CD4-positive, alpha-beta T cell treated with Interleukin-17A for 1 hour (primary cell): Measurements from ENCODE around the gene CBS.
"Not testable (repeated sequence)": the region's sequence is repeated elsewhere in the genome, so short reads cannot be mapped to it uniquely, and the experiment has no call there.

ENCODE experiments used
- DNase-seq: peaks from one replicate; pipeline ENCODE4 v3.0.0-alpha.2; 2020

Gene CBS

DNA sequence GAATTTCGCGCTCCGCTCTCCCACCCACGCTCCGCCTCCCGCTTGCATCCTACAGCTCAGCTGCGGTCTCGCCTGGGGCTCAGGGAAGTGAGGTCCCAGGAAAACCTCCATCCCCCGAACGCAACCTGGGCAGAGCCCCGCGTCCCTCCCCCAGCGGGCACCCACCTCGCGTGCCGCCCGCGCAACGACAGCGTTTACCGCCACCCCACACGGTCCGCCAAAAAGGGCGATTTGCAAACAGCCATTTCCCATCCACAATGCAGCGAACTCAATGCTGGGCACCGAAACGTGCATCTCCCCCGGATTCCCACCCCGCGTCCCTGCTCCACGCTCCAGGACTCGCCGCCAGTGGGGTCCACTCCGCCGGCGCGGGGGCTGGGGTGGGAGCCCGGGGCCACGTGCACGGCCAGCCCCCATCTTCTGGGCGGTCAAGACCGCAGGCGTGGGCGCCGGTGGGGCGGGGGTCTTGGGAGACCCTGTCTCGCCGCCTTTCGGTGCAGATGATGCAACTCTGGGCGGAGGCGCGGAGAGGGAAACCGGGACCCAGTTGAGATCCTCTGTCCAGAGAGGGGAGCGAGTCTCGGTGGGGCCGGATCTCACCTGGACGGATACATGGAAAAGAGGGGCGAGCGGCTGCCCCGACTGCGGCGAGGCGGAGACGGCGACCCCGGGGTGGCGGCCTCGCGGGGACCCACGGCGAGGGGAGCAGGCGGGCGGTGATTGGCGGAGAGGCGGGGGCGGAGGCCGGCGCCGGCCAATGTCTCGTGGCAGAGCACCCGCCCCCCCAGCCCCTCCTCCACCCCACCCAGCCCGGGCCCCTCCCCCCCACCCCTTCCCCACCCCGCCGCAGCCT, at the start of gene CBS:
TSS of gene CBS (minus strand) at position 666 of the 853 bp plus-strand sequence. CDS start 3,642 bp downstream, outside the sequence.
- not testable (repeated sequence) for DNase-seq

DNA sequence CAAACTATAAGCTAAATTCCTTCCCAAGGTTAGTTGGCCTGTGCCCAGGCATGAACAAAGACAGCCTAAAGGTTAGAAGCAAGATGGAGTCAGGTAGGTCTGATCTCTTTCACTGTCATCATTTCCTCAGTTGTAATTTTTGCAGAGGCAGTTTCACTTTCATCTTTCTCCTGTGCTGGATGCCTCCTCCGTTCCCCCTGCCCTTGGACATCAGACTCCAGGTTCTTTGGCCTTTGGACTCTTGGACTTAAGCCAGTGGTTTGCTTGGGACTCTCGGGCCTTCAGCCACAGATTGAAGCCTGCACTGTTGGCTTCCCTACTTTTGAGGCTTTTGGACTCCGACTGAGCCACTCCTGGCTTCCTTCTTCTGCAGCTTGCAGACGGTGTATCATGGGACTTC, 40.3 kb upstream of the CBS start:
- not testable (repeated sequence) for DNase-seq

DNA sequence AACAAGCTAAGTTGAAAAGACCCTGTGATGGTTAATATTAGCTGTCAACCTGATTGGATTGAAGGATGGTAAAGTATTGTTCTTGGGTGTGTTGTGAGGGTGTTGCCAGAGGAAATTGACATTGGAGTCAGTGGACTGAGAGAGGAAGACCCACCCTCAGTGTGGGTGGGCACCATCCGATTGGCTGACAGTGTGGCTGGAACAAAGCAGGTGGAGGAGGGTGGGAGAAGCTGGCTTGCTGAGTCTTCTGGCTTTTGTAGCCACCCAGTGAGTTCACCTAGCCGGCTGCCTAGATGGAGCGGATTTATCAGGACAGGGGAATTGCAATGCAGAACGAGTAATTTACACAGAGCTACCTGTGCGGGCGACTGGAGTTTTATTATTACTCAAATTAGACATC, 38.8 kb upstream of the CBS start:
- DNase-seq, result not testable (repeated sequence)

DNA sequence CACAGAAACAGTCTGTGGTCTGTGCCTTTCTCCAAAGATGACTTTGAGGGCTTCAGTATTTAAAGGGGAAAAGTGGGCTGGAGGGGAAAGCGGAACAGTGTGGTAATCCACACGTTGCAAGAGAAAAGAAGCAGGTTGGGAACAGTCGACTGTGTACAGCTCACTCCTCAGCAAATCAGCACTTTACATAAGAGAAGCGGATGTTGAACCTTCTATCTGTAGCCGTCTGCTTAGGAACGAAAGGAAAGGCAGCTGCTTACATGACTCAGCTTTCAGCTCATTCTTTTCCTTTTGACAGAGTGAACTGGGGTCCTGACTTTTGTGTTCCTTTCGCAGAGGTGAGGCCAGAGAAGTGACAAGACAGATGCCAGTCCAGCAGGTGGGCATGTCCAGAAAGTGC, 33.4 kb upstream of the CBS start:
- not testable (repeated sequence) for DNase-seq

DNA sequence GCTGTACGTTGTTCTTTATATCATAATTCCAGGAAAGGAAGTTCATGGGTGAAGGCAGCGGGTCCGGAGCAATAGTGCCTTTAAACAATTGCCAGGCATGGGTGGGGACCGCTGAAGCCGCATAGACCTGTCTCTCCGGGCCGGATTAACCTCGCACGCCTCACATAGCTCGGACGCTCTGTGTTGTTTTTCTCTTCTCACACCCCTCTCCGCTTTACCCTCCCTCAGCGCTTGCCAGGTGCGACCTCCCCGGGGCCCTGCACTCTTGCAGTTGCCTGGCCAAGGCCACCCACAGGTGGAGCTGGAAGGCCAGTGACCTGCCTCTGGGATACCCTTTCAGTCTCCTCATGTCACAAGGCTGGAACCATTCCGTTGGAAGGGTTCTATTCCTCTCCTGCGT, 32.5 kb upstream of the CBS start:
- DNase-seq, result not testable (repeated sequence)

DNA sequence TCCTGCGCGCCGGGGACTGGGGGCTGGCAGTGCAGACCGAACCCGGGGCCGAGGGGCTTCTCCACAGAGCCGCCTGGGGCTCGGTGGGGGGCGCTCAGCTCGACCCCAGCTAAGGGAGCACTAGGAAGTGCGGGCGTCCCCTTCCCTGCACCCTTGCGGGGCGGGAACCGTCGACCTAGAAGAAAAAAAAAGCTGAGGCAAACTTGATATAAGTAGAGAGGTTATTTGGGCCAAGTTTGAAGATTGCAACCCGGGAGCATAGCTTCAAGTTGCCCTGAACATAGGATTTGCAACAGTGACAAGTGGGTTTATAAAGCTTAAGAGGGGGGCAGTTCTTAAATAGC, 32.1 kb upstream of the CBS start:
- not testable (repeated sequence) for DNase-seq

DNA sequence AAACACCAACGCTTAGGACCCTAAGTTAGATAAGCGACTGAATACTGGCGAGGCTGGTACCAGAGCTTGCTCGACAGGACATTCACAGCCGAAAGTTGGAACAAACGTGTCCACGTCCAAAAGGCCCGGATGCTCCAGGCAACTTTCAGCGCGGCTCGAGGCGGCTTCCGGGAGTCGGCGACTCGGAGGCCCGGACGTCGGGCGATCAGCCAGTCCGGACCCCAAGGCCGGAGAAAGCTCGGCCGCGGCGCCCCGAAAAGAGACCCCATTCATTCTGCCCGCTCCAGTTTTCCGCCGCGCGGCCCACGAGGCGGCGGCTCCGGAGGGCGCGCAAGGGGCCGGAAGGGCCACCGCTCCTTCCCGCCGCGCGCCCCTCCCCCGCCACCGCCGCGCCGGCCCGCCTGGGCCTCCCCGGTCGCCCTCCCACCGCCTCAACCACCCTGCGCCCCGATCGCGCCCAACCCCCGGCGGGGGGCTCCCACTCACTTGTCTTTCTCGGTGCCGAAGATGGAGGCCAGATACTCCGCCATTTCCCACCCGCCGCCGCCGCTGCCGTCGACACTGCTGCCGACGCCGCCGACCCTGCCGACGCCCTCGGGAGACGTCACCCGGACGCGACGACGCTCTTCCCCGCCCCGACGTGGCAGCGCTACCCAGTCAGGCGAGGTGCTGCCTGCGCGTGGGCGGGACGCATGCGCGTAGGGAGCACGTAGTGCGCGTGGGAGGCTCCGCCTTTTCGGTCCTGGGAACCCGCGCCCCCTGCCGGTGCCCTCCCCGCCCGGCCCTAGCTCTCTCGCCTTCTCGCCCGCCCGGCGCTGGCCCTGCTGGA, 31.5 kb upstream of the CBS start, which contains the start of gene U2AF1:
TSS of gene U2AF1 (minus strand) at position 606 of the 829 bp plus-strand sequence. CDS start at position 530, 76 bp downstream.
- DNase-seq, result peak; percentile 80

DNA sequence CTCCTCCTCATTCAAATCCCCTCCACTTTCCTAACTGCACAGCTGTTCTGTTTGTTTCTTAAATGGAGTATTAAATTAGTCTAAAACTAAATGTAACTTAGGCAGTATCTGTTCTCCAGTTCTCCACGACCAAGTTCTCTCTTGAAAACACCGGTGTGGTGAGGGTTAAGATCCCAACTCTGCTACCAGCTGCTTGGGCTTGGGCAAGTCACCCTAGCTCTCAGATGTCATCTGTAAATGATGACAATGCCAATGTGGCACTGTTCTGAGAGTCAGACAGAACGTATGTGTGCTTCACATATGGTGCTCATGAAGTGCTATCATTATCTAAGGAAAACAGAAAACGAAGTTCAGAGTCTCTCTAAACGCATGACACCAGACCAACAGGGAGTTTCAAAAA, 29.0 kb upstream of the CBS start:
- not testable (repeated sequence) for DNase-seq

DNA sequence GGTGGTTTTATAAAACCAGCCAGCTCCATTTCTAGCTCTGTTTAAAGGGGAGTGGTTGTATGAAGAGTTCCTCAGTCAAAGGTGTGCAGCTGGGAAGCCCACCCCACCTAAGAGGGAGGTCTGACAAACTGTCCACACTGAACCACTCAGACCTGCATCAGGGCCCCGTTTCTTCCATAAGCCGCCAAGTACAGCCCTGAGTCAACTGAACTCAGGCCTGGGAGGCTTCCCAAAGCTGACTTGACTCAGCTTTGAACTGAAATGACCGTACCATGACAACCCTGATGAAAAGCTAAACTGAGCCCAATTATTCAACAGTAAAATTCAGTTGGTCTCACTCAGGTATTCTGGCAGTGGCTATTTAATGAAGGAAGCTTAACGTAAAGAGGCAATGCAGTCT, 26.6 kb upstream of the CBS start:
- DNase-seq, result not testable (repeated sequence)

DNA sequence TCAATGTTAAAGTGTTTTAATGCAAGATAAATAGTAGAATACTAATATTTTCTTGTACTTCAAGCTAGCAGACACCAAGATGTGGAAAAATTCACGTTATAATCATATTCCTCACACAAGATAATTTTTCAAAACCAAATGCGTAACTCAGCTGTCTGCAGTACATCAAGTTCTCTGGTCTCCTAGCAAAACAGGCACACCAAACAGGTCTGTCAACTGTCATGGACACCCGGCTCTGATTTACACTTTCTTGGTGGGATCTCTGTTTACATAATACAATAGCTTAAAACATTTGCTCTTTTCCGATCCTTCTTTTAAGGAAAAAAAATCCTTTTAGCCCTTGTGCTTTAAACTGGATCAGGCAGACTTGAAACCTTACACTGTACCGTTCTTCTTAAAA, 26.0 kb upstream of the CBS start:
- DNase-seq, result not testable (repeated sequence)

DNA sequence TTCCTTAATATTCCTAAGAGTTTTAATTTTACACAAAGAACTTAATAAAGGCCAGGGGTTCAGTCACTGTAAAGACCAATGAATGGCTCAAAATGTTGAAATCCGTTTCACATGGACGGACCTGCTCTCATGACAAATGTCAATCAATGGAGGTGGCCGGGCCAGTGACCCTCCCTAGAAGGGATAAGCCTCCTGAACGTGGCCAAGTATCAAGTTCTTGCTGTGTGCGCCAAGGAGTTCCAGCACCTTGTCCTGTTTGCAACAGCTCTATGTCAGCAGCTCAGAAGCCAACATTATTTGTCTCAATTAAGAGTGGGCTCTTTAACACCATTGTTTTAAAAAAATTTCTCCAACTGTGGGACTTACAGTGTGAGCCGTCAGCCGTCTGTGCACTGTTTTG, 25.4 kb upstream of the CBS start:
- not testable (repeated sequence) for DNase-seq

DNA sequence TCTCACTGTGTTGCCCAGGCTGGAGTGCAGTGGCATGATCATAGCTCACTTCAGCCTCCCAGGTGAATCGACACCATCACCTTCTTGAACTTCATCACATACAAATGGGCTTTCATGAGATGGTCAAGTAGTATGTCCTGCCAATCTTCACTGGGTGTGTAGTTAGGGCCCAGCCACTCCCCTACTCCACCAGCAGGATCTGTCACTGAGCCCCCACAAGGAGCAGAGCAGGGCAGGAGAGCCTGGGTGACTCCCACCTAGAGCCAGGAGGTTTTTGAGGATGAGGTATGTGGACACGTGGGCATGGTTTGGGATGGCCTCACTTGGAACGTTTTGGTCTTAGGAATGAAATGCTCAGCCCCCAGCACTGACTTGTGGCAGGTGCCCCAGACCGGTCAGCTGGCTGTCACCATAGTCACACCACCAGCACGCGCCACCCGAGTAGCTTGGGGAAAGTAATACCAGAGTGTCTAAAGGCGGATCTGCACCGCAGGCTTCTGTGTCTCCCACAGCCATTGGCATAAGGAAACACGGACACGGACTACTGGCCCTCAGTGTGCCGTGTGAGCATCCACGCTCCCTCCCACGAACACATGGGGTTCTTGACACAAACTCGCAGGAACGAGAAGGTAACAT, 16.5 kb upstream of the CBS start:
- DNase-seq, result not testable (repeated sequence)

DNA sequence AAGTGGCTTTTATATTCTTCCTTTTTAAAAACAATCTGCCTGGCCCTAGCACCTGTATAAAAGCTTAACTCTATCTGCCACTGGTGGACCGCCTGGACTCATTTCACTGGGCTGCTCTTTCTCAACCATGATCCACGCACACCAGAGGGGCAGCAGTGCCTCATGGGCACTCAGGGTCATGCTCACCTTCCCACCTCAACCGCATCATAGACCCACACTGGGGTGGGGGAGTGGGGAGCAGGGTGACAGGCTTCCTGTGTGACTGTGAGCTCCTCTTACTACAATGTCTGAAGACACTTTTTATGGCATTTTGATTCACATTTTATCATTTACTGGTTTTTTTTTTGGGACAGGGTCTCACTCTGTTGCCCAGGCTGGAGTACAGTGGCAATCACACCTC, 15.3 kb upstream of the CBS start:
- DNase-seq, result not testable (repeated sequence)

DNA sequence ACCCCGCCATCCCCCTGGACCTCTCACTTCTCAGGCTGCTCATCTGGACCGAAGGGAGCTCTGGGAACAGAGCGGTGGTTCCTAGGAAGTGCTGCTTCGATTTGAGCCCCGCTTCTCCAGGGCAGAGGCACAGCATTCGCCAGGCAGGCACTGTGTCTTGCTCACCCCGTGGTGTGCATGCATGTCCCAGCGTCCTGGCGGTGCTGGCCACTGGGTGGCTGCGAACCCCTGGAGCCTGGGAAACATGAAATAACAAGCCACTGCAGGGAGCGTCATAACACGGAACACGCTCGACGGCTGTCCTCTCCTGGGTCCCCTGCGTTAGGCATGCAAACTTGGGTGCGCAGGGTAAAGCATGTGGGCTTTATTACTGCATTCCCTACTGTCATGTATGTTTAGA, 13.8 kb upstream of the CBS start:
- not testable (repeated sequence) for DNase-seq

DNA sequence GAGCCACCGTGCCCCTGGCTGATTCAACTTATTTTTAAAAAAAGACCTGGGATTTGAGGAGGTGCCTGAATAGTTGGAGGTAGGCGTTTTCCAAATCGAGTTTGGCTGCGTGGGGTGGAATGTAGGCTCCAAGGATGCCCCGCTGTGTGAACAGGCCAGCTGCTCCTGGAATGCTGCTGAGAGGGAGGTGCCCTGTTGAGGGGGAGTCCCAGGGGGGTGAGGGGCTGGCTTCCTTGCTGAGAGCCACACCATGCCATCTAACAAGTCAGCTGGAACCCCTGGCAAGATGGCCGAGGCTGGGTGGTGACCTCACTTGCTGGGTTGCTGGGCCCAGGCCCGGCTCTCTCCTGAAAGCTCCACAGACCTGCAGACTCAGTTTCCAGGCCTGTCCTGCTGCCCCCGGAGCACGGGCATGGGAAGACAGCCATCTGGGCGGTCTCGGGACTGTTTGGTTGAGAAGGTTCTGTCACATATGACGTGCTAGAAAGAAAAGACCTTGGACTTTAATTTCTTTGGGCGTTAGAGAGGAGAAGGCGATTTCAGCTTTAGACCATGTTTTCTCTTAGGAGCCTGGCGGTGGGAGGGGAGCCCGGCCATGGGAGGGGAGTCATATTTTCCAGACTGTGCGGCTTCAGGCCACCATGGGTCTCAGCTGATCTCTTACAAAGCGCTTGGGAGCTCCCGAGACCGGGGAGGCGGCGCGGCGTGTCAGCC, 7.1 kb upstream of the CBS start:
- DNase-seq, result not testable (repeated sequence)

DNA sequence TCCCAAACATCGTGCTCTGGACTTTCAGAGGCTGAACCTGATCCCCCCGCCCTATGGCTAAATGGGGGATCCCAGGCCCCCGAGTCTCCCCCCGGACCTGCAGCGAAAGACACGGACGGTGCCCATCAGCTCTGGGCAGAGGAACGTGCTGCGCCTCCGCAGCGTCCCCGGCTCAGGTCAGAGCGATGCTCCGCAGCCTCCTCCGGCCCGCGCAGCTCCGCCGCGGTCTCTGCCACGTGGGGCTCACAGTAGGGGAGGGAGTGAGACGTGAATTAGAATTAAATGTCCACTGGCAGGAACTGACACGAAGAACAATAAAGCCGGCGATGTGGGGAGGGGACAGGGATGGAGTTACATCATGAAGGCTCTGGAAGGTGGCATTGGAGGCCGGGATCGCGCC, 1.0 kb upstream of the CBS start:
- not testable (repeated sequence) for DNase-seq

DNA sequence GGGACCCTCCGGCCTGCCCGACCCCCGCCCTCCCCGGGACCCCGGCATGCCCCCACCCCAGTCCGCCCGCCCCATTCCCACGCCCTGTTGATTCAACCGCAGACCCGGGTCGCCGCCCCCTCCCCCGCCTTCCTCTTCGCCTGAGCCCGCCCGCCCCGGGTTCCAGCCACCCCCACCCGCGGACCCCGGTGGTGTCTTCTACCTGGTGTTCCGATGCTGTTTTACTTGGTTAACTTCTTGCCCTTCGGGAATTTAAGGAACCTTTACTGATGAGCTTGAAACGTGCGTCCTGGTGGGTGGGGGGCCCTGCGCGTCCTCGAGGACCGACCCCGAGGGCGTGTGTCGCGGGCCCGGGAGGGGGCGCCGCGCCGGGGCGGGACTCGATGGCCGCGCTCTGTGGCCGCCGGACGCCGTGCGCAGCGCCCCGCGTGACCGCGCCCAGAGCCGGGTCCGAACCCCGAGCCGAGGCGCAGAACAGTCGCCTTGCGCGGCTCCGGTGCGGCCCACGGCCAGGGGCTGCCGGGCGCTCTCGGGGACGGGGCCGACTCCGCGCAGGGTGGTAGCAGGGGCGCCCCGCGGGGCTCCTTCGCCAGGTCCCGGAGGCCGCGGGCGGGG, 495 bp upstream of the CBS start:
- DNase-seq, result not testable (repeated sequence)

DNA sequence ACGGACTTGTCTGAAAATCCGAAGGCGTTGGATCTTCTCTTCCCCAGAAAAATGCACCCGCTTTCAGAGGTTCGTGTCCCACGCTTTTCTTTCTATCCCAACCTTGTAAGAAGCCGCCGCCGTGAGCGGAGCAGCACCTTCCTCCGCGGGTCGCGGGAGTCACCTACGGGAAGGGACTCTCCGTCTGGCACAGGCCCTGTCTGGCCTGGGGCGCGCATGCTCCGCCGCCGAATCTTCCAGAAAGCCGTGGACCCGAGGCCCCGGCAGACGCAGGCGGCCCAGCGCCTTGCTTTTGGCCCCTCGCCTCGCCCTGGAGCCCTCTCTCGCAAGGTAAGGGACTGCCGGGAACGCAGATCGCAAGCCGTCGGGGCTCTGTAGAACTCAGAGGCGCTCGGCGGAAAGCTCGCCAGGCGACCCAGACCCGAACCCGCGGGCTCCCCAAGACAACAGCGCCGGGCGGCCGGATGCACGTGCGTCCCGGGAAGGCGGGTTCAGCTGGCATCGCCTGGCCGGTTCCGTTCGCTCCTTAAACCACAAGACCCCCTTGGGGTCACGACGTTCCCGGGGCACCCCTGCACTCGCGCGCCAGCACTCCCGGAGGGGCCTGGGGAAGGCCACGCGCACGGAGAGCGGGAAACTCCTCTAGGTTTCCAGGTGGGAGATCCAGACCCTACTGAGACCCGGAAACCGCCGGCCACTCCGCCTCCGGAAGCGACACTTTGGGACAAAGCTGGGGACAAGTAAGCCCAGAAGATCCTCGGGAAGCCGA, 1.1 kb downstream of the CBS start:
- DNase-seq, result not testable (repeated sequence)

DNA sequence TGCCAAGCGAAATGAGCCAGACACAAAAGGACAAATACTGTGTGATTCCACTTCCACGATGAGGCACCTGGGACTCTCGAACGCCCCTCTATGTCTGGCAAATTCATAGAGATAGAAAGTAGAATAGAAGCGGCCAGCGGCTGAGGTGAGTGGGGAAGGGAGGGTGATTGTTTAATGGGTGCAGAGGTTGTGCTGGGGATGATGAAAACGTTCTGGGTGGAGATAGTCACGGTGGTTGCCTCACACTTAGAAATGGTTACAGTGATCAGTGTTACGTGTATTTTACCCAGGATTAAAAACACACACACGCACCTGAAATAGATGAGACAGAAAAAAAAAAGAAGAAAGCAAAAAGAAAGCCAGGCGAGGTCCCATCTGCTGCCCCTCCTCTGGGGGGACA, 2.9 kb downstream of the CBS start:
- DNase-seq, result not testable (repeated sequence)

DNA sequence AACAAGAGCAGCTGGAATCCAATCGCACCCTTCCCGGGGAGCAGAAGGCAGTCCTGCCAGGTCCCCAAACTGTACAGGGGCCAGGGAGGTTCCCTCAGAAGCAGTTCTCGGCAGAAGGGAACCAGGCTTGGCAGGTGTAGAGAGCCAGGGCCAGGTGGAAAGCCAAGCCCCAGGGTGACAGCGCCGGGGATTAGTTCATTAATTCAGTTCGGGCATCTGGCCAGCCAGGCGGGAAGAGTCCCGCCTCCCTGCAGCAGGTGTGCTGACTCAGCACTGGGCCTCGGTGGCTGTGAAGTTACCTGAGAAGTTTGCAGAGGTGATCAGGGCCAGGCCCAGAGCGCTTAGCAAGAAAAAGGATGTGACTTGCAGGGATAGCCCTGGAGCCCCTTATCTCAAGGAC, 6.0 kb downstream of the CBS start:
- DNase-seq, result not testable (repeated sequence)

DNA sequence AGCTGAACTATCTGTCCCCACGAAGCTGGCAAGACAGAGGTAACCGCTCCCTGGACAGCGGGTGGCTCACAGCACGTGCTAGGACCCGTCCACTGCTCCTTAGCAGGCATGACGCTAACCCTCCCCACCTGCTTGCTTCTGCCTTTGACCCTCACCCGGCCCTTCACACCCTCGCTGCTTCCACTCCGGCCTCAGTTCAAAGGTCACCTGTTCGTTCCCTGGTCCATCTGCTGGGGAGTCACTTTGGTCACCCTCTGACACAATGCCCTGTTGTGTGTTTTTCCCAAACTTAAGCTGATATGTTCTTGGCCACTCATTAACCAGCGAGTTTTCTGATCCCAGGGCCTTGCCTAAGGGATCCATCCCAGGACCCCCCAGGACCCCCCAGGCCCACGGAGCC, 7.6 kb downstream of the CBS start:
- DNase-seq, result not testable (repeated sequence)
